Mesodermal cell (in vitro differentiated cells): ENCODE data around the gene DGKE.

ENCODE experiments used
- H3K27ac ChIP-seq: 2 replicates; pipeline ENCODE4 v1.7.0; 2013; ENCODE audit warnings: mild to moderate bottlenecking, low read depth, low read length, moderate library complexity; ENCODE audit not compliant: severe bottlenecking
- H3K36me3 ChIP-seq: 2 replicates; pipeline ENCODE4 v1.7.1; 2013; ENCODE audit warnings: mild to moderate bottlenecking, low read length, moderate library complexity; ENCODE audit not compliant: control insufficient read depth, insufficient read depth
- H3K4me1 ChIP-seq: one replicate; pipeline ENCODE4 v1.7.1; 2013; ENCODE audit warnings: mild to moderate bottlenecking, low read length; ENCODE audit not compliant: insufficient read depth, control insufficient read depth, poor library complexity, severe bottlenecking
- H3K4me3 ChIP-seq: 2 replicates; pipeline ENCODE4 v1.7.0; 2013; ENCODE audit warnings: low read length, control low read depth, mild to moderate bottlenecking; ENCODE audit not compliant: insufficient read depth, poor library complexity, severe bottlenecking; ENCODE audit errors: extremely low read depth
- H3K9me3 ChIP-seq: 2 replicates; pipeline ENCODE4 v1.7.1; 2013; ENCODE audit warnings: mild to moderate bottlenecking, low read length, moderate library complexity; ENCODE audit not compliant: control insufficient read depth
- WGBS, 2 experiments: methylation state at CpG; one replicate each; pipeline ENCODE4 v1.1.5; 2013; ENCODE audit warnings: missing lambda C conversion rate in 2 of 2; ENCODE audit not compliant: insufficient coverage in 2 of 2; 5-methylcytosine and 5-hydroxymethylcytosine counted together

The DGKE gene

DNA sequence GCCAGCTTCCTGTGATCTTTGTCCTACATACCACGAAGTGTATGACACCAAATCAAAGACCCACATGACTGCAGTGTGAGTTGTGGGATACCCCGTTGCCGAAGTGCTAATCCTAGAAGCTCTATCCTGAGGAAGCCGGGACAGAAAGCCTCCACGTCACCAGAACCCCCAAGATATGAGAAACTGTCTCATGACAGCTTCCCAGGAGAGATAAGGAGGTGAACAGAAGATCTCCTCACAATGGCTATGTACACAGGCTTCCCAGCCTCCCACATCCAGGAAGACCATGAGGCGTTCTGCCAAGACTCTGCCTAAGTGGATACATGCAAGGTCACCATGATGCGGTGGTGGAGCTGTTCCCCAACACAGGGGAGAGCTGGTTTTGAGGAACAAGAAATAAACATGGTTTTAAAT lies 42.8 kb downstream of the DGKE start:
- Histone ChIP-seq H3K27ac (no peak overlapping the region), H3K36me3 (no peaks in the 10 kb centered on the region), H3K4me3 (no peak overlapping the region), H3K4me1 (no peaks in the 10 kb centered on the region), H3K9me3 (no peaks in the 10 kb centered on the region)
- WGBS, 2 experiments: 82% methylated on average over 3 of the region's 7 CpGs; no CpG with 5 or more reads in 1 of the 2 experiments

GRCh38 chr17:56879280-56879679 lies 45.3 kb downstream of the DGKE start:
- no peaks in the 10 kb centered on the region for H3K4me1 ChIP-seq
- H3K36me3 ChIP-seq: no peaks in the 10 kb centered on the region
- WGBS, 2 experiments: 92 to 94% methylated on average over 6 of the region's 7 CpGs
- no peak overlapping the region for H3K4me3 ChIP-seq
- H3K9me3 ChIP-seq: no peaks in the 10 kb centered on the region
- no peak overlapping the region for H3K27ac ChIP-seq

DNA sequence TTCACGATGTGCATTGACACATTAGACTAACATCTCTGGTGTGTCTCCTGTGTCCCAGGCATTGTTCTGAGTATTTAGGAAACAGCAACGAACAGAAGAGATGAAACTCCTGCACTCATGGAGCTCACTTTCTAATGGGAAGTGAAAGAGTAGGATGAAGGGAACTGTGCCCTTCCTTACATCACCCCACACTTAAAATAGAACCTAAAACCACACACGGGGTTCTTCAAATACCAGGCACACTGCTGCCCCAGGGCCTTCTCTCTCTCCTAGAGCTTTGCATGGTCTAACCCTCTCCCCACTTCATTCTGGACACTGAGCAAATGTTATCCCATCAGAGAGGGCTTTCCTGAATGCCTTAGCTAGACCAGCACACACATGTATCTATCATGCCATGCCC lies 46.2 kb downstream of the DGKE start:
- no peak overlapping the region for H3K27ac ChIP-seq
- no peaks in the 10 kb centered on the region for H3K4me1 ChIP-seq
- H3K9me3 ChIP-seq: no peaks in the 10 kb centered on the region
- 80 to 92% methylated on average over 1 to 2 of the region's 3 CpGs for WGBS, 2 experiments
- no peak overlapping the region for H3K4me3 ChIP-seq
- no peaks in the 10 kb centered on the region for H3K36me3 ChIP-seq

DNA sequence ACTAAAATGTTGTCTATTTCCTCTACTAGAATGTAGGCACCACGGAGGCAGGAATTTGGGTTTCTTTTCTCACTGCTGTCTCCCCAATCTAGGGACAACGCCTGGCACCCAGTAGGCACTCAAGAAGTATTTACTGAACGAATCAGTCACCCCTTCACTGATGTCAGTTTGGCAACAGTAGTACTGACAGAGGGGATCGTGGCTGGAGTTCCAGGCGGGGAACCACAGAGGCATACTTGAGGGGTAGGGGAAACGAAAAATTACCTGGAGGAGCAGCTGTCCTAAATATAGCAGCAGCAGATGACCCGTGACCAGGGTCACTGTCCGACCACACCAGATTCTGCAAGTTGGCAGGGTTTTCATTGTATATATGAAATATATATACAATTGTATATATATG lies 46.6 kb downstream of the DGKE start:
- no peaks in the 10 kb centered on the region for H3K4me1 ChIP-seq
- no peak overlapping the region for H3K4me3 ChIP-seq
- no peaks in the 10 kb centered on the region for H3K9me3 ChIP-seq
- 92 to 95% methylated on average over 5 to 6 of the region's 8 CpGs for WGBS, 2 experiments
- no peaks in the 10 kb centered on the region for H3K36me3 ChIP-seq
- H3K27ac ChIP-seq: no peak overlapping the region

DNA sequence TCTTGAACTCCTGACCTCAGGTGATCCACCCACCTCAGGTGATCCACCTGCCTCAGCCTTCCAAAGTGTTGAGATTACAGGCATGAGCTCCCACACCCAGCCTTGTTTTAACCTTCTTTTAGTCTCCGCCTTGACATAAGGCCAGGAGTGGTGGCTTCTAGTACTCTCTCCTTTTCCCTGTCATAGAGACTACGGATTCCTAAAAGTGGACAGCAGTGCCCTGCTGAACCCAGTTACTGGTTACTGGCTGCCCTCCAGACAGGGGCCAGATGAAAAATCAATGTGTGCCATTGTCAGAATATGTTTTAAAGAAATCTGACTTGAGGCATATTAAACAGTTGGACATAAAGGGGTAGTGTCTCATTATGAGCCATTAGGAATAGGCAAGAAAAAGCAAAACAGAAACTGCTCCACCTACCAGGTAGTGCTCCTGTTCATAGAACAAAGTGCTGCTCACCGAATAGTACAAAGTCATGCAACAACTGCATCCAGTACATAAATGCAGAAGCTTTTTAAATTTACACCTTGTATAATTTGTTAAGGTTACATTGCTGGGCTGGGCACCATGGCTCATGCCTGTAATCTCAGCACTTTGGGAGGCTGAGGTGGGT lies 47.8 kb downstream of the DGKE start:
- no peaks in the 10 kb centered on the region for H3K9me3 ChIP-seq
- no peak overlapping the region for H3K27ac ChIP-seq
- H3K4me1 ChIP-seq: no peaks in the 10 kb centered on the region
- 80% methylated on average over 1 of the region's 3 CpGs; no CpG with 5 or more reads in 1 of the 2 experiments for WGBS, 2 experiments
- H3K4me3 ChIP-seq: no peak overlapping the region
- H3K36me3 ChIP-seq: no peaks in the 10 kb centered on the region

DNA sequence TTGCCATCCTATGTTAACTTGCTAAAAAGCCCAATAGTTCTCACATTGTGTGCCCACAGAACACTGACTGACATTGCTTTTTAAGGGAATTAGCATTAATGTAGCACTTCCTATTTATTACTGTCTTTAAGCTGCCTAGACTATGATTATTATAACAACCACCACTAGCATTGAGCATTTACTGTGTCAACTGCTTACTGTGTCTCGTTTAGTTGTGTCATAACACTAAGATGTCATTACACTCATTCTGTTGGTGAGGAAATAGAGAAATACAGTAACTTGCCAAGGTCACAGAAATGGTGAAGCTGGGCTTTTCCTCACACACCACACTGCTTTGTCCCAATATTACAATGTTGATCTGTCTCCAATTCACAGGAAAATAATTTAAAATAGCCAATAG lies 49.7 kb downstream of the DGKE start:
- peaks cover 6% of the 10 kb centered on the region for H3K36me3 ChIP-seq
- H3K9me3 ChIP-seq: peaks cover 15% of the 10 kb centered on the region
- H3K27ac ChIP-seq: no peak overlapping the region
- 83% methylated on average over 1 of the region's 1 CpG; no CpG with 5 or more reads in 1 of the 2 experiments for WGBS, 2 experiments
- no peak overlapping the region for H3K4me3 ChIP-seq
- no peaks in the 10 kb centered on the region for H3K4me1 ChIP-seq

- H3K27ac ChIP-seq: no peak overlapping the region
- whole genome bisulfite sequencing, 2 experiments: 73 to 90% methylated on average over 1 to 3 of the region's 6 CpGs
- H3K4me1 ChIP-seq: no peaks in the 10 kb centered on the region
These were observed 50.7 kb downstream of the DGKE start for GRCh38 chr17:56884483-56885311.

DNA sequence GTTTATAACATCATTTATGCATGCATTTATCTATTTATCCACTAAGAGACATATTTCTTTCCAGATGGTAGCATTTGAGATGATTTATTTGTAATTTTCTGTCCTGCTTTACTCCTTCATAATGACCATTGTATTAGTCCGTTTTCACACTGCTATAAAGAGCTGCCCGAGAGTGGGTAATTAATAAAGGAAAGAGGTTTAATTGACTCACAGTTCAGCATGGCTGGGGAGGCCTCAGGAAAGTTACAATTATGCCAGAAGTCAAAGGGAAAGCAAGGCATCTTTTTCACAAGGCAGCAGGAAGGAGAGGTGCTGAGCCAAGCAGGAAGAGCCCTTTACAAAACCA lies 51.3 kb downstream of the DGKE start:
- no CpG with 5 or more reads among the region's 2 CpGs for WGBS, 2 experiments

More at GRCh38 chr17:56884483-56885311, 50.7 kb downstream of the DGKE start:
- peaks cover 16% of the 10 kb centered on the region for H3K9me3 ChIP-seq
- H3K36me3 ChIP-seq: peaks cover 6% of the 10 kb centered on the region
- H3K4me3 ChIP-seq: no peak overlapping the region

DNA sequence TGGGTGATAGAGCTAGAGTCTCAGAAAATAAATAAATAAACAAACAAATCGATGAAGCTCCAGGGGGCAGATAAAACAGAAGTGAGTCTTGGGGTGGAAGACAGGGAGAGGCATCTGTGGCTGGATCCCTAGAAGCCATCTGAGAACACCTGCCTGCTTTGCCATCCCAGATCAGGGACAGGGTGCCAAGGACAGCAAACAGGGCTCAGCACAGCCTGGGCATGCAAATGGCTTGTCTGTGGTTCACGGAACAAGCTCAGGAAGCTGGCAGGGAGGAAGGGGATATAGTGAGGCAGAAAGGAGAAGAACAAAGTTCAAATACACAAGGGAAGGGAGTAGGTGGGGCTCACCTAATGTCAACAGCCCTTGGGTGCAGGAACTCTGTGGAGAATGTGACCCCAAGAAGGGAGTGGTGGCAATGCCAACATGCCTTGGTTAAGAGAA lies 52.4 kb downstream of the DGKE start:
- 85 to 100% methylated on average over 2 of the region's 2 CpGs for WGBS, 2 experiments
- no peak overlapping the region for H3K4me3 ChIP-seq
- H3K27ac ChIP-seq: no peak overlapping the region
- H3K9me3 ChIP-seq: peaks cover 16% of the 10 kb centered on the region
- peaks cover 16% of the 10 kb centered on the region for H3K36me3 ChIP-seq
- no peaks in the 10 kb centered on the region for H3K4me1 ChIP-seq

More for the DNA sequence above, 51.3 kb downstream of the DGKE start:
- peaks cover 6% of the 10 kb centered on the region for H3K36me3 ChIP-seq
- H3K27ac ChIP-seq: no peak overlapping the region
- no peak overlapping the region for H3K4me3 ChIP-seq
- no peaks in the 10 kb centered on the region for H3K4me1 ChIP-seq
- H3K9me3 ChIP-seq: peaks cover 16% of the 10 kb centered on the region

DNA sequence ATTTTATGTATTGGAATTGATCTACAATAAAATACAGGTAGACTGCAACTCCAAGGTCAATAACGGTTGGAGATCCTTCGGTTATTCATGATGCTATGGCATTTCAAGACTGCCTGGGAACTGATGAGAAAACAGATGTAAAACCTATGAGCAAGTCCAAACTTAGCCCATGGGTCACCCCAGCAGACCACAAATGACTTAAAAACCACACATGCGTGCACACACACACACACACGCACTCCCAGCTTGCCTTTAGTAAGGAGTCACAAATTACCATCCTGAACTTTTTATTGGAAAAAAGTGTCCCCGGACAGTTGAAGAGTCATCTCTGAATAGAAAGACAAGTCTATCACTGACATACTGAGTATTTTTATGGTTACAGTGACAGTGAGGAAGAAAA lies 53.2 kb downstream of the DGKE start:
- H3K36me3 ChIP-seq: peaks cover 19% of the 10 kb centered on the region
- H3K4me3 ChIP-seq: no peak overlapping the region
- 95% methylated on average over 2 of the region's 5 CpGs; no CpG with 5 or more reads in 1 of the 2 experiments for WGBS, 2 experiments
- H3K27ac ChIP-seq: no peak overlapping the region
- peaks cover 16% of the 10 kb centered on the region for H3K9me3 ChIP-seq
- H3K4me1 ChIP-seq: no peaks in the 10 kb centered on the region
